HG03354 (cell line): ENCODE measurements around the gene WT1.
"Not testable (repeated sequence)": the region's sequence is repeated elsewhere in the genome, so short reads cannot be mapped to it uniquely, and the experiment has no call there.

ENCODE experiments used
- ATAC-seq: cut with Tn5 transposase; IDR thresholded peaks from one replicate; pipeline ENCODE4 v1.9.1; 2021; ENCODE audit warnings: mild to moderate bottlenecking; ENCODE audit not compliant: unreplicated experiment, poor library complexity, severe bottlenecking

The WT1 gene

DNA sequence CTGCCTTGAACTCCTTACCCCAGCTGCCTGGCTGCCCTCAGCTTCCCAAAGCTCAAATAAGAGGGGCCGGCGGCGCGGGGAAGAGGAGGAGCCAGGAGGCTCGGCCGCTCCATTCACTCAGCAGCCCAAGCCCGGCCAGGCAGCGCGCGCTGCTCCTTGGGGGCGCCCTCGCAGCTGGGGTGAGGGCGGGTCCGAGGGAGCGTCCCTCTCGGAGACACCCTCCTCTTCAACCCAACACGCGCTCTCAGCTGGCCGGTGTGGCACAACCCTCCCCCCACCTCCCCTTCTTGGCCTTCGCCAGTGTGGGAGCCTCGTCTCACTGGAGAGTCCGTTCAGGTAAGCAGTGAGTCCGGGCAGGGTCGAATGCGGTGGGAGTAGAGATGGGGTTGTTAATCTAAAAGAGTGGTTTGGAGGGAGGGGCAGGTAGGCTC lies at the start of gene WT1:
TSS of gene WT1 (minus strand) at position 29 of the 431 bp plus-strand sequence.
- ATAC-seq = no peak

DNA sequence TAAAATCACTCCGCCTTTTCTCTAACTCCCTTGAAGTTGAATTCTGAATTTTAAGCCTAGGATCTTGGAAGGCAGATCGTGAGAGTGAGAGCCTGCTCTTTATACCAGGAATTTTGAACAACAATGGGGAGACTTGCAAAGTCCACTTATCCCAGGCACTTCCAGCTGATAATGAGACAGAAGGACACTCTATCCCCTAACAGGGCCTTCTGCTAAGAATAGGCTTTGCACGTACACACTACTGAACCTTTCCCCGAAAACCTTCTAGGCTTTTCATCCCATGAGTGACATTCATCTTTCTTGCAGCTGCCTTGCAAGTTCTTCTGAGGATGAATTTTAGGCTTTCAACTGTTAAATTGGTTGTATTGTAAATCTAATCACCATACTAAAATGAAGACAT lies 44.0 kb upstream of the WT1 start:
- no peak for ATAC-seq

DNA sequence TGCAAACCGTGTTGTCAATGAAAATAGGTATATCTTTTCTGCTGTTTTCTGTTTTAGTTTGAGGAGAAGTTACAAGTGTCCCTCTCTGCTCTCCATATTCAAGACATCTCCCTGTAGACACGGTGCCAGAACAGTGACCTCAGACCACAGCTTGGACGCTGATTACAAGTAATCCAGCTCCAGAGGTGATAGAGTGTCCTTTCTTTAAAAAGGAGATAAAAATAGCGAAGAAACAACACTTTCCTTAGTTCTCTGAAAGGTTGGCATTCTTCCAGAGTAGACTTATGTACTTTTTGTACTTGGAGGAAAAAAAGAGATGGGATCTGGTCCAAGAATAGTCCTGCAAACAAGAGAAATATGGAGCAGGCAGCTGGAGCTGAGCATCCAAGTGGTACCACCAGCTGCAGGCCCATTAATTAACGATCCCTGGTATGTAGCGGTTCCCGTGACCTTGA lies 43.0 kb upstream of the WT1 start:
- ATAC-seq = no peak

DNA sequence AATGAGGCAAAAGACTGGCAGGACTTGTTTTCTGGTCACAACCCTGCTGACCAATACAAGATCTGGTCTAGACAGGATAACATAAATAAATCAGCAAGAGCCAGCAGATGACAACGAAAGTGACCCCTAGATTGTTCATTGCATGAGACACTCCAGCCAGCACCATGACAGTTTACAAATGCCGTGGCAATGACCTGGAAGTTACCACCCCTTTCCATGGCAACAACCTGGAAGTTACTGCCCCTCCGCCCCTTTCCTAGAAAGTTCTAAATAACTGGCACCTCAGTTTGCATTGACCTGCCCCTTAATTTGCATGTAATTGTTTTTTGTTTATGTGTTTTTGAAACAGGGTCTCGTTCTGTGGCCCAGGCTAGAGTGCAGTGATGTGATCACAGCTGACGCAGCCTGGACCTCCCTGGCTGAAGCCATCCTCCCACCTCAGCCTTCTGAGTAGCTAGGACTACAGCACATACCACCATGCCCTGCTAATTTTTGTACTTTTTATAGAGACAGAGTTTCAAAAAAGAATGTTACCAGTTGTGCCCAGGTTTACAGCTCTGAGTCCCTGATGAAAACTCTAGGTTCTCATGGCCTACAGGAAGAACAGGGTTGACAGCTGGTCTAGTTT lies 38.1 kb upstream of the WT1 start:
- ATAC-seq = no peak

DNA sequence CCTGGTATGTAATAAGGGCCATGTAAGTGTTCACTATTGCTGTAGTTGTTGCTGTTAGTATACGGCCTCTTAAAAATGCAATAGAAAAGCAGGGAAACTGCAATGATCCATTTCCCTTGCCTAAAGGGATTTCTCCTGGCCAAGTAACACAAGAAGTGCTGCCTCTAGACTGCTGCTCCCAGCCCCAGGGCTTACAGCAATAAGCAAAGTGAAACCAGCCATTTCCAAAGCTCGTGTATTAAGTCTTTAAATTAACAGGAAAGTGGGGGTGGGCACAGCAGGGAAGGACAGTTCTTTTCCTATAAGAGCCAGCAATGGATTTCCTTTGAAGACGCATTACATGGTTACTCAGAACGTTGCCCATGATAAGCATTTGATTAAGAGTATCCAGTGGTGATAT lies 36.9 kb upstream of the WT1 start:
- ATAC-seq = no peak

DNA sequence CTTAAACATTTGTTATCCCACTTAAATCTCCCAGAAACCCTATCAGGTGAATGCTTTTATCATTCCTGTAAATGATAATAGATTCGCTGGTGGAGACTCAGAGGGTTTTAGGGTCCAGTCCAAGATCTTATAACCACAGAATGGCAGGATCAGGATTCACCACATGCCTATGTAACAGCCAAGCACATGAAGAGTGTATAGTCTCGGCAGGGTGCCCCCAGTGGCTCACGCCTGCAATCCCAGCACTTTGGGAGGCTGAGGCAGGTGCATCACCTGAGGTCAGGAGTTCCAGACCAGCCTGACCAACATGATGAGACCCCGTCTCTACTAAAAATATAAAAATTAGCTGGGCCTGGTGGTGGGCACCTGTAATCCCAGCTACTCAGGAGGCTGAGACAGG lies 36.2 kb upstream of the WT1 start:
- ATAC-seq = not testable (repeated sequence)

DNA sequence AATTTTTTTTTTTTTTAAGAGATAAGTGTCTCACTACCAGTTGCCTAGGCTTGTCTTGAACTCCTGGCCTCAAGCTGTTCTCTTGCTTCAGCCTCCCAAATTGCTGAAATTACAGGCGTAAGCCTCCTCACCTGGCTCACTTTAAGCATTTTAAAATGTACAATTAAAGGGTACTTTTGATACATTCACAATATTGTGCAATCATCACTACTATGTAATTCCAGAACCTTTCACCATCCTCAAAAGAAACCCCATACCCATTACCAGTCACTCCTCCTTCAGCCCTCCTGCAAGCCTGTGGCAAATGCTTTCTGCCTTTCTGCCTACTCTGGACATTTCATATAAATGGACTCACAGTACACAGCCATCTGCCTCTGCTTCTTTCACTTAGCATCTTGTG lies 34.5 kb upstream of the WT1 start:
- ATAC-seq = no peak

DNA sequence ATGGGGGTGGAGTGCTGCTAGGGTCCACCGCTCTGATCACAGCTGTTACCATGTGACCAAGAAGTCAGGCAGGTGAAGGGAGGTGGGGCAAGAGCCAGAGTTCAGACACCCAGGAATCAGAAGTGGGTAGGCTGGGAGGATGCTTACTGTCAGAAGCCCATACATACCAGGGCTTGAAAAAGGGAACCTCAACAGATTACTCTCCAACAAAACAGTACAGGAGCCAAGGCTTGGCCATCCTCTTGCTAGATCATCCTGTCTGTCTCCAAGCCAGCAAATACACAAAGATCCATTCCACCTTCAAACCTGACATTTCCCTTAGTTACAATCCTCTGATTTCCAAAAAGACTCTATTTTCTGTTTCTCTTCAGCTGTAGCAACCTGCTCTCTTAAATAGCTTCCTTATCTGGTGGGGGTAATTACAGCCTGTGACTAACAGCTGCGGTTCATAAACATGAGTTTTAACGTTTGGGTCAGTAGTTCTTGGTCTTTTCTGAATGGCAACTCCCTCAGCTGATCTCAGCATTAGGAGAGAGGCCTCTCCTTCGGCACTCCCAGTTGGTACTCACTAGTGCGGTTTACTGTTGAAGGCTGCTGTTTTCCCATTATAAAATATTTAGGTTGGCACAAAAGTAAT lies 31.1 kb upstream of the WT1 start:
- ATAC-seq = no peak

DNA sequence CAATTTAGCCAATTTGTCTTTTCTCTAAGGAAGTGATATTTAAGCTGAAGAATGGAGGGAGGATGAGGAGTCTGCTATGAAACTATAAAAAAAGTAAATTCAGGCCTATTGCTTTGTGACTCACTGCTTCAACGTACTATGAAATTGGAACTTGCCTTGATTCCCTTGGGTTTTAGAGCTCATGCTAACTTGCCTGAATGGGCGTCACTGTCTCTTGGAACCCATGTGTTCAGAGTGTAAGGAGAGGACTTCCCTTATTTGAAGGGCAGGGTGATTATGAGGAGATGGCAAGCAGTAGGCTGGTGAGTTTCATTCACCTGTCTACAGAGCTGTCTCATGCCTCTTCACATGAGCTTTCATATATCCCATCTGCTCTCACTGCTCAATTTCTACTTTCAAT lies 28.7 kb upstream of the WT1 start:
- no peak for ATAC-seq

DNA sequence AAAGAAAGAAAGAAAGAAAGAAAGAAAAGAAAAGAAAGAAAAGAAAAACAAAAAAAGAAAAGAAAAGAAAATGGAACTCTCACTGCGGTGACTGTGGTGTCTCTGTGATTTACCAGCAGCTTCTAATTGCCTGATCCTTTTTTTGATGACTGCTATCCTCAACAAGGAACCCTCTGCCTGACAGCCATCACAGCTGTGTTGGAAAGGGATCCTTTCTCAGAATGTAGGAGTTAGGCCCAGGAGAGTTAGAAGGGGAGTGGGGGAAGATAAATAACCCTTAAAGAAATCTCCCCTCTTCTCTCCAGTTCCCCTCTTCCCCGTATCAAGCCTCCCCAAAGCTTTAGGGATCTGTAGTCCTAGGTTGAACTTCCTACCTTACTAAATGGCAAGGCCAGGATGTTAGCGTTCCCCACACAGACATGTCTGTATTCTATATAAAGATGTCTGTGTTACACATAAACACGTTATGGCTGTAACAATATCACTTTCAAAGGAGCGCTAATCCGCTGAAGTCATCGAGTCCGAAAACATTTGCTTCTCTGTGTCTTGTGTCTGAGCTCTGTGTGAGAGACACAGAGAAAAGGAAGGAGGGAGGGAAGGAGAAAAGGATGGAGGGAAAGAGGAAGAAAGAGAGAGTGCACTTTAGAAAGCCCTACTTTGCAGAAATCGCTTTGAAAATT lies 26.8 kb upstream of the WT1 start:
- no peak for ATAC-seq

DNA sequence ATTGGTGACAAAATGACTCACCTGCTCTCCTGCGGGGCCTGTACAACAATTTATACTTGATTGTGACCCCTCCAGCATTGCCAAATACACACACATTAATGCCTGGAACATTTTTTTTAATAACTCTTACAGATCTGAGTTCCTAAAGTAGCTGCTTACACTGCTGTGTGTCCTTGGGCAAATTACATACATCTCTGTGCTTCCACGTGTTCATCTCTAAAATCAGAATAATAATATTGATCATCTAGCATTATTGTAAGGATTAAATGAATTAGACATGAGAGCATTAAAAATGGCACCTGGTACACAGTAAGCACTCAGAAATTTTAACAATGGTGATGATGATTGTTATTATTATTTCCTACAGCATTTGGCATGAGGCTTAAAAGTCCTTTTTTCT lies 21.5 kb upstream of the WT1 start:
- no peak for ATAC-seq

DNA sequence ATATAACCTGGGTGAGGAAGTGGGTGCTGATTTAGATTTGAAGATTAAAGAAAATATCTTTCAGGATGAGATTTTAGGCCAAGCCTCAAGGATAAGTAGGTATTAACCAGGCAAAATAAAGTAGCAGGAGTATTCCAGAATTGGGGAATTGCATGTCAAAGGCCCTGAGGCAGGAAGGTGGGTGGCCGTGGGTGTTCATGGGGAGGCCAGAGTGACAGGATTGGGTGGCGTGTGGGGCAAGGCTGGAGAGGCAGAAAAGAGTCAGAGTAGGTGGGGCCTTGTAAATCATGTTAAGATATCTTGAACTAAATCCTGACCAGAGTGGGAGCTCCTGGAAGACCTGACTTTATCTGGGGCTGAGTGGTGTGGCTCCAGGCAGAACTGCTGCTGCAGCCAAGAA lies 19.7 kb upstream of the WT1 start:
- no peak for ATAC-seq

DNA sequence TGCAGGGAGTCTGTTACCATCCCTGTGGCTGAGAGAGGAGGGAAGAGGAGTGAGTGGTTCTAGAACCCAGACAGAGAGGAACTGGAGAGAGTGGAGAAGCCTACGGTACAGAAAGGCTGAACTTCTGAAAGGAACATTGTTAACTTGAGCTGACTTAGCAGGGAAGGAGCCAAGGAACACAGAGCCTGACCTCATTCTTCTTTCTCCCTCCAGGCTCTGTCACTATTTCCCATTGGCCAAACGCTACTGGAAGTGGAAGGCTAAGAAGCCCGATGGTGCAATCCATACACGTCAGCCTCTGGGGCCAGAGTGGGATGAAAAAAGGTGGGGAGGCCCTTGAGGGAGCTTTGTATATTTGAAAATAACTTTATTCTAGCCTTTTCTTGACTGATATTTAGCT lies 16.5 kb upstream of the WT1 start:
- ATAC-seq = no peak

DNA sequence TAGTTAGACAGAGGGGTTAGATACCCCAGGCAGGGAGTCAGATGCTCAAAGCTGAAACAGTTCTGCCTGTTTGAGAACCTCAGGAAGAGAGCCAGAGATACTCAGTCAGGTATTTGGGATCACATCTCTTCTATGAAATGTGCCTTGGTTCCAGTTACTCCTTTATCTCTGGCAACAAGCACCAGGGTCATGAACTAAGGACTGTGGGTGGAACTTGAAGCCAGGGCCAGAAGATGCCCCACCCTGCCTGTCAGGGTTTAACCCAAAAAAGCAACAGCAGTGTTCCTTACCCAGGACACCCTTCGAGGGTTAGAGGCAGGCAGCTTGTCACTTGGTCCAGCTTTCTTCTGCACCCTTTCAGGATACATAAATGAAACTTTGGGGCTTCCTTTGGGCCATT lies 15.0 kb upstream of the WT1 start:
- ATAC-seq = no peak

DNA sequence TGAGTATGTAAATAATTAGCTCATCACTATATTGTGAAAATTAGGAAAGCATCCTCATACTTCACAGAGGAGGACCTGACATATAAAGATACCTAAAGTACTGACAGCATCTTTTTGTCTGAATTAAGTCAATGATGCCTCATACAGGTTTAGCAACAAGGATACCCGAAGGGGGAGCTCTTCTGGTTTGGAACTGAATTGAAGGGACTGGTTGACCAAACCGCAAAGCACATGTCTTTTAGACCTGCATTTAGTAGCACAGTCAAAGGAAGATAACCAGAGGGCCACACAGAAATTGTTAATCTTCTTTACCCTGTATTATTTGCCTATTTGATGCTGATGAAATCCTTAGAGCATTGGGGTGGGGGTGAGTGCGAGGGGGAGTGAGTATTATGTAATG lies 12.9 kb upstream of the WT1 start:
- ATAC-seq = no peak

DNA sequence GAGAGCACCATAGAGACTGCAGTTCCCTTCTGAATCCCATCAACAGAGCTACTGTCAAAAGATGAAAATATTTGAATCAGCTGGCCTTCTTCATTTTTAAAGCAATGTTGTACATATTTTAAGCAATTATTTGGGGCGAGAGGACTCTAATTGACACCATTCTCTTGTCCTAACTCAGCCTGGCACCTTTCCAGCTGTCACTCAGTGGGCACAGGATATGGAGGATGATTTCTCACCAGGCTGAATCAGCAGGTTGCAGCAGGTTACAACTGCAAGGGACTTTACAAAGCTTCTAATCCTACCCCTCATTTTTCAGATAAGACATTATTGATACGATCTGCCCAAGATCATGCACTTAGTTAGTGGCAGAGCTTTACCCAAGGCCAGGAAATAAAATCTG lies 11.9 kb upstream of the WT1 start:
- no peak for ATAC-seq

DNA sequence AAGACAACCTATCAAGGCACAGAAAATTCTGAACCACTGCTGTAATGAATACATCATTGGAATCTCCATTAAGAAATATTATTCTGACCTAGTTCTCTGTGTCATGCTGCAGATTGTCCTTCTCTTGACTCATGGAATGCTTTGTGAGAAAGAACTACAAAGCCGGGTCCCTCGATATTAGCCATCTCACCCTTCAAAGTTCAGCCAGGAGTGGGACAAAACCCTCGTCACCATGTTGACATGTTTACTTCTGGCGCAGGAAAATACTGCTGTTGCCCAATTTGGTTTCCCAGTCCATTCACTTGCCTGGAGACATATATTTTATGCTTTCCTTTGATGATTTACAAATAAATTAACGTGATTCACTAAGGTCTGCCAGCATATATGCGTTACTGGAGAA lies 10.9 kb upstream of the WT1 start:
- ATAC-seq = no peak

DNA sequence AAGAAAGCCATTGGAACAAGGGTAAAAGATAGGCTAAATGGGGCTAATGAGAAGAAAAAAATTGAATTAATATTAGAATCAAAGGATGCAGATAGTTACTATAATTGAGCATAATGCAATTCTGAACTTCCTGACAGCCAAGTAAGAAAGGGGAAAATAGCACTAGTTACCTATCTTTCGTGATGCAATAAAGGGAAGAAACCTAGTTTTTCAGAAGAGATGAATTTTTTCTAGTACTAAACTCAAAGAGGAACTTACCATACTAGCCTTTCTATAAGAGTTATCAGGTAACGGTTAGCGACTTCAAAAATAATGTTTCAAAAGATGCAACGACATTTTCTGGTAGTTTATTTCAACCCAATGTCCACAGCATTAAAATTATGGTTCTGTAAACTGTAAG lies 8.8 kb upstream of the WT1 start:
- no peak for ATAC-seq

DNA sequence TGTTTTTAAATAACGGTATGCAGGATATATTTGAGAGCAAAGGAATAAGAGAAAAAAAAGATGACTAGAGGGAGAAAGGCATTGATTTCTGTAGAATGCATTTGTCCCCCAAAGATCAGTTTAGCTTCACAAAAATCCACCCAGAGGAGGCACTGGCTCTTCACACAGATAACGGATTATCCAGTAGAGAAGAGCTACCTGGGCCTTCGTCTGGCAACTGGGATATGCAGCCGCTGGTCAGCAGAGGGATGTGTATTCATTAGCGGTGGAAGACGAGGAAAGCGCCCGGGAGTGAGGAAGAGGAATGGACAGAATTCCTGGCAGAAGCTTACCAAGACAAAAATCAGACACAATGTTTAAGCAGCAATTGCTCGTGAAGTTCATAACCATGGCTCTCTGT lies 5.6 kb upstream of the WT1 start:
- no peak for ATAC-seq

DNA sequence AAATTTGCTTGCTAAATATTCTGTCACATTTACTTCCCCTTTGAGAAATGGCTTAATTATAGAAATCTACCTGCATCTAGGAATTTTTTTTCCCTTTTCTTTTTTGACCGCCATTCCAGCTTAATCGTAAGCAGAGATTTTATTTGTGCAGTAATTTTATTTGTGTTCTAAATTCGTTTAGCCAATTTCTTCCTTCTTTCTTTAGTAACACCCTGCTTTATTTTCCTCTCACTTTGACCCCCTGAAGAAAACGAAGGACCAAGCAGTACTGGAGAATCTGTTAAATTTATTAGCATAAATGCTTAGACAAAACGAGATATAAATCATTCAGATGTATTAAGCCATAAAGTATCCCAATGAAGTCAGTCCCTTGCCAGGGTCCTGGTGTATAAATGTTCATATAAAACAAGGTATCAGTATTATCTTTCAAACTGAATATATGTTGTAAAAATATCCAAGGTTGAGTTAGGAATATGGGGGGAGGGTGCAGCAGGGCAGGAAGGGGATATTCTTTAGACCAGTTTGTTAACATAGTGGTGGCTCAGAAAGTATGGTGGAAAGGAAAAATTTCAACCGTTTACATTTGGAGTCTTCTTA lies 5.1 kb upstream of the WT1 start:
- no peak for ATAC-seq
